ENCODE data around the gene ENDOV.
"Not testable (repeated sequence)": the region's sequence is repeated elsewhere in the genome, so short reads cannot be mapped to it uniquely, and the experiment has no call there.

ENDOV gene

GRCh38 chr17:80396157-80397033, 18.6 kb upstream of the ENDOV start:
- Mint-ChIP-seq H3K4me3 (no peak overlapping the region), H3K36me3 (ENCODE audit: low read depth) (peaks cover 57% of the 10 kb centered on the region), H3K4me1 (ENCODE audit: low read depth) (peaks cover 7% of the 10 kb centered on the region), H3K9me3 (no peaks in the 10 kb centered on the region), H3K27ac (peak overlapping the region; percentile 80), H3K27me3 (ENCODE audit: low read depth) (no peaks in the 10 kb centered on the region)

- no peak overlapping the region for H3K4me3 Mint-ChIP-seq
- peak overlapping the region; percentile 80 for H3K27ac Mint-ChIP-seq
- H3K4me1 Mint-ChIP-seq (ENCODE audit: low read depth) = peaks cover 7% of the 10 kb centered on the region
- H3K27me3 Mint-ChIP-seq (ENCODE audit: low read depth) = no peaks in the 10 kb centered on the region
- peaks cover 53% of the 10 kb centered on the region for H3K36me3 Mint-ChIP-seq (ENCODE audit: low read depth)
- no peaks in the 10 kb centered on the region for H3K9me3 Mint-ChIP-seq
Measured at GRCh38 chr17:80397034-80397387, 18.0 kb upstream of the ENDOV start.

GRCh38 chr17:80397686-80398085, 17.3 kb upstream of the ENDOV start:
- H3K4me3 Mint-ChIP-seq = no peak overlapping the region
- peaks cover 7% of the 10 kb centered on the region for H3K4me1 Mint-ChIP-seq (ENCODE audit: low read depth)
- no peaks in the 10 kb centered on the region for H3K27me3 Mint-ChIP-seq (ENCODE audit: low read depth)
- peaks cover 49% of the 10 kb centered on the region for H3K36me3 Mint-ChIP-seq (ENCODE audit: low read depth)
- no peaks in the 10 kb centered on the region for H3K9me3 Mint-ChIP-seq
- peak overlapping the region; percentile 33 for H3K27ac Mint-ChIP-seq

GRCh38 chr17:80401086-80401485, 13.9 kb upstream of the ENDOV start:
- peaks cover 23% of the 10 kb centered on the region for H3K36me3 Mint-ChIP-seq (ENCODE audit: low read depth)
- not testable (repeated sequence) for H3K27ac Mint-ChIP-seq, H3K4me3 Mint-ChIP-seq

GRCh38 chr17:80402102-80402501, 12.9 kb upstream of the ENDOV start:
- not testable (repeated sequence) for H3K27ac Mint-ChIP-seq; H3K9me3 Mint-ChIP-seq; H3K4me1 Mint-ChIP-seq (ENCODE audit: low read depth); H3K4me3 Mint-ChIP-seq; H3K27me3 Mint-ChIP-seq (ENCODE audit: low read depth)
- H3K36me3 Mint-ChIP-seq (ENCODE audit: low read depth) = peaks cover 18% of the 10 kb centered on the region

More at GRCh38 chr17:80401086-80401485, 13.9 kb upstream of the ENDOV start:
- H3K27me3 Mint-ChIP-seq (ENCODE audit: low read depth); H3K4me1 Mint-ChIP-seq (ENCODE audit: low read depth); H3K9me3 Mint-ChIP-seq: not testable (repeated sequence)

GRCh38 chr17:80402959-80403358, 12.0 kb upstream of the ENDOV start:
- Mint-ChIP-seq H3K9me3 (no peaks in the 10 kb centered on the region), H3K36me3 (ENCODE audit: low read depth) (peaks cover 14% of the 10 kb centered on the region), H3K4me3 (no peak overlapping the region), H3K27me3 (ENCODE audit: low read depth) (no peaks in the 10 kb centered on the region), H3K4me1 (ENCODE audit: low read depth) (peaks cover 2% of the 10 kb centered on the region), H3K27ac (no peak overlapping the region)

GRCh38 chr17:80406146-80406545, 8.8 kb upstream of the ENDOV start:
- no peaks in the 10 kb centered on the region for H3K9me3 Mint-ChIP-seq
- H3K4me1 Mint-ChIP-seq (ENCODE audit: low read depth) = no peaks in the 10 kb centered on the region
- H3K27me3 Mint-ChIP-seq (ENCODE audit: low read depth) = no peaks in the 10 kb centered on the region
- H3K27ac Mint-ChIP-seq = no peak overlapping the region
- H3K36me3 Mint-ChIP-seq (ENCODE audit: low read depth) = peaks cover 1% of the 10 kb centered on the region
- H3K4me3 Mint-ChIP-seq = no peak overlapping the region

- H3K27me3 Mint-ChIP-seq (ENCODE audit: low read depth); H3K4me3 Mint-ChIP-seq: not testable (repeated sequence)
Measured at GRCh38 chr17:80407917-80408316, 7.0 kb upstream of the ENDOV start.

GRCh38 chr17:80408872-80409271, 6.1 kb upstream of the ENDOV start:
- Mint-ChIP-seq H3K4me3 (no peak overlapping the region), H3K36me3 (ENCODE audit: low read depth) (no peaks in the 10 kb centered on the region), H3K27me3 (ENCODE audit: low read depth) (peaks cover 13% of the 10 kb centered on the region), H3K9me3 (no peaks in the 10 kb centered on the region), H3K27ac (no peak overlapping the region), H3K4me1 (ENCODE audit: low read depth) (no peaks in the 10 kb centered on the region)

More at GRCh38 chr17:80407917-80408316, 7.0 kb upstream of the ENDOV start:
- H3K36me3 Mint-ChIP-seq (ENCODE audit: low read depth); H3K4me1 Mint-ChIP-seq (ENCODE audit: low read depth); H3K9me3 Mint-ChIP-seq; H3K27ac Mint-ChIP-seq: not testable (repeated sequence)

- Mint-ChIP-seq H3K27ac (no peak overlapping the region), H3K4me1 (ENCODE audit: low read depth) (peaks cover 4% of the 10 kb centered on the region), H3K27me3 (ENCODE audit: low read depth) (peaks cover 19% of the 10 kb centered on the region), H3K4me3 (no peak overlapping the region), H3K36me3 (ENCODE audit: low read depth) (no peaks in the 10 kb centered on the region), H3K9me3 (no peaks in the 10 kb centered on the region)
Measured at GRCh38 chr17:80409626-80410025, 5.3 kb upstream of the ENDOV start.

GRCh38 chr17:80410441-80411087, 4.4 kb upstream of the ENDOV start:
- H3K27me3 Mint-ChIP-seq (ENCODE audit: low read depth) = peaks cover 19% of the 10 kb centered on the region
- not testable (repeated sequence) for H3K9me3 Mint-ChIP-seq; H3K27ac Mint-ChIP-seq; H3K4me1 Mint-ChIP-seq (ENCODE audit: low read depth); H3K36me3 Mint-ChIP-seq (ENCODE audit: low read depth); H3K4me3 Mint-ChIP-seq

GRCh38 chr17:80413771-80414507, 1.0 kb upstream of the ENDOV start:
- Mint-ChIP-seq H3K36me3 (ENCODE audit: low read depth) (no peaks in the 10 kb centered on the region), H3K9me3 (no peaks in the 10 kb centered on the region), H3K4me1 (ENCODE audit: low read depth) (peaks cover 11% of the 10 kb centered on the region), H3K27me3 (ENCODE audit: low read depth) (peaks cover 19% of the 10 kb centered on the region), H3K27ac (peak overlapping the region; percentile 1), H3K4me3 (peak overlapping the region; percentile 84)

- Mint-ChIP-seq H3K4me1 (ENCODE audit: low read depth) (peaks cover 11% of the 10 kb centered on the region), H3K9me3 (no peaks in the 10 kb centered on the region), H3K27me3 (ENCODE audit: low read depth) (peaks cover 19% of the 10 kb centered on the region), H3K4me3 (peak overlapping the region; percentile 84), H3K27ac (peak overlapping the region; percentile 1), H3K36me3 (ENCODE audit: low read depth) (no peaks in the 10 kb centered on the region)
Measured at GRCh38 chr17:80414508-80414802, 512 bp upstream of the ENDOV start.

- Mint-ChIP-seq H3K4me1 (ENCODE audit: low read depth) (peaks cover 12% of the 10 kb centered on the region), H3K4me3 (peak overlapping the region; percentile 84), H3K27ac (peak overlapping the region; percentile 68), H3K36me3 (ENCODE audit: low read depth) (no peaks in the 10 kb centered on the region), H3K9me3 (no peaks in the 10 kb centered on the region), H3K27me3 (ENCODE audit: low read depth) (peaks cover 19% of the 10 kb centered on the region)
Measured at GRCh38 chr17:80415626-80416137, 715 bp downstream of the ENDOV start.
